Epidermal melanocyte (primary cell): Measurements from ENCODE around the gene MGP.
A peak's percentile ranks its signal among the peaks of the same experiment; 100 is the strongest.

Experiments
- DNase-seq: peaks from one replicate; pipeline ENCODE4 v3.0.0; 2011; ENCODE audit warnings: low spot score; ENCODE audit not compliant: insufficient read length

The MGP gene

GRCh38 chr12:14885718-14886221 is at the start of gene MGP:
TSS of gene MGP (minus strand) at chr12:14885854. CDS start at chr12:14885791, 63 bp downstream.
- no peak for DNase-seq

- no peak for DNase-seq
These were observed 49.4 kb upstream of the MGP start for GRCh38 chr12:14935031-14935430.

GRCh38 chr12:14934511-14934910 is 48.9 kb upstream of the MGP start:
- DNase-seq = no peak

- DNase-seq = no peak
These were observed 46.3 kb upstream of the MGP start for GRCh38 chr12:14931791-14932560.

- no peak for DNase-seq
These were observed 45.7 kb upstream of the MGP start for GRCh38 chr12:14931359-14931758.

GRCh38 chr12:14930299-14930698 is 44.6 kb upstream of the MGP start:
- DNase-seq = no peak

- no peak for DNase-seq
These were observed 43.3 kb upstream of the MGP start for GRCh38 chr12:14928931-14929330.

- no peak for DNase-seq
These were observed 41.6 kb upstream of the MGP start for GRCh38 chr12:14927267-14927666.

- no peak for DNase-seq
These were observed 38.9 kb upstream of the MGP start for GRCh38 chr12:14924541-14924940.

GRCh38 chr12:14923944-14924343 is 38.3 kb upstream of the MGP start:
- DNase-seq = no peak

GRCh38 chr12:14921218-14921617 is 35.6 kb upstream of the MGP start:
- no peak for DNase-seq

GRCh38 chr12:14920475-14921126 is 34.9 kb upstream of the MGP start:
- DNase-seq = no peak

- no peak for DNase-seq
These were observed 33.8 kb upstream of the MGP start for GRCh38 chr12:14919455-14919854.

- DNase-seq = no peak
These were observed 30.1 kb upstream of the MGP start for GRCh38 chr12:14915736-14916135.

- DNase-seq = peak; percentile 75
These were observed 27.7 kb upstream of the MGP start for GRCh38 chr12:14913381-14913781.

- no peak for DNase-seq
These were observed 25.5 kb upstream of the MGP start for GRCh38 chr12:14911131-14911530.

GRCh38 chr12:14910090-14910915 is 24.6 kb upstream of the MGP start:
- DNase-seq = no peak

GRCh38 chr12:14907953-14908352 is 22.3 kb upstream of the MGP start:
- DNase-seq = no peak

- no peak for DNase-seq
These were observed 20.5 kb upstream of the MGP start for GRCh38 chr12:14906114-14906513.

GRCh38 chr12:14905269-14906004 is 19.8 kb upstream of the MGP start:
- DNase-seq = no peak

- no peak for DNase-seq
These were observed 19.2 kb upstream of the MGP start for GRCh38 chr12:14904854-14905253.
